NCI-H82 treated with DMSO at 0.1 percent for 48 hours (cell line): ENCODE data around the gene PYDC1.
"Not testable (repeated sequence)": the region's sequence is repeated elsewhere in the genome, so short reads cannot be mapped to it uniquely, and the experiment has no call there.

Source experiments
- DNase-seq: peaks from one replicate; lab custom pipeline; 2025; ENCODE audit not compliant: unreplicated experiment; lab: John Stamatoyannopoulos, UW

PYDC1 gene

DNA sequence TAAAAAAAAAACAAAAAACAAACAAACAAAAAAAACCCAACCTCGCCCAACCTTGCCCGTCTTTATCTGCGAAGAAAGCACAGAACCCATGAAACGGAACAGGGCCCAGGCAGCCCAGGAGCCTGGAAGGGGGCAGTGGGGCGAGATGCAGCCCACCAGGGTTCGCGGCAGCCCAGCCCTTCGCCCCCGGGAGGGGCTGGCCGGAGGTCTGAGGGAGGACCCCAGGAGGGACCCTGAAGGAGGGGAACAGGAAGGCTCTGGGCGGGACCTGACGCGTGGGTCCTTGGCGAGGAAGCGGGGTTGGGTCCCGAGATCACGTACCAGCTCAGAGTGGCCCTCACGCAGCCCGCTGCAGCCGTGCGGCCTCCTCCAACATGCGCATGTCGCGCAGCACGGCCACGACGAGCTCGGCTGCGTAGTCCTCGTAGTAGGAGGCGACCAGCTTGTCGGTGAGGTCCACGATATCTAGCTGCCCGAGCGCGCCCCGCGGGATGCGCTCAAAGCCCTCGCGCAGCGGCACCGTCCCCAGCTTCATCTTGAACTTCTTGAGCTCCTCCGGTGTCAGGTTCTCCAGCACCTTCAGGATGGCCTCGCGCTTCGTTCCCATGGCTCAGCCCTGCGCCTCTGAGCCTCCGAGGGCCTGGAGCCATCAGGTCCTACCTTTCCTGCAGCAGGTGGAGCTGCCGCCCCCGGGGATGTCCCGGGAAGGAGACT, at the start of gene PYDC1:
Gene PYDC1 (minus strand): TSS at position 714 of the 714 bp plus-strand sequence. CDS start 107 bp downstream, at position 607.
- DNase-seq = no peak

DNA sequence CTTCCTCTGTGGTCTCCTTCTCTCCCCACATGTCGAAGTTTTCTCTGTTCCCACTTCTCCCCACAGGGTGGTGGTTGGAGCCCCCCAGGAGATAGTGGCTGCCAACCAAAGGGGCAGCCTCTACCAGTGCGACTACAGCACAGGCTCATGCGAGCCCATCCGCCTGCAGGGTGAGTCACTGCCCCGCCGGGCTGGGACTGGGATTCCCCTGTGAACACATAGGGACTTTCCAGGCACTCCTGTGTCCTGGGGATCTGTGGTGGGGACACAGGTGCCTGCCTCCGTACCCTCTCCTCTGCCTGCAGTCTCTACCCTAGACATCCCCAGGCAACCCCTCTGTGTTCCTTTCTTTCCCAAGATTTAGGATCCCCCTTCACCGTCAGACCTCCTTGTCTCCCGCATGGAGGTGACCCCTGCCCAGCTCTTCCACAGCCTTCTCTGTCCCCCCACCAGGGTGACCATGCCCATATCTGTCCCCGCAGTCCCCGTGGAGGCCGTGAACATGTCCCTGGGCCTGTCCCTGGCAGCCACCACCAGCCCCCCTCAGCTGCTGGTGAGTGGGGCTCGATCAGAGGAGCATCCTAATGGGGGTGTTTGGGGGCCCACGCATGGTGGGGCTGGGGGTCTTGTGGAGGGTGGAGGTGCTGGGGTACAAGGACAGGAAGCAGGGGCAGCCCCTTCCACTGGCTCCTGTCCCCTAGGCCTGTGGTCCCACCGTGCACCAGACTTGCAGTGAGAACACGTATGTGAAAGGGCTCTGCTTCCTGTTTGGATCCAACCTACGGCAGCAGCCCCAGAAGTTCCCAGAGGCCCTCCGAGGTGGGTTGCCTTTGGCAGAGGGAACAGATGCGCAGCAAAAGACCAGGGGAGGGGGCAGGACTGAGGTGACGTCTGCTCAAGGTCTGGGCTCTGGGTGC, 48.7 kb upstream of the PYDC1 start:
- DNase-seq = no peak

DNA sequence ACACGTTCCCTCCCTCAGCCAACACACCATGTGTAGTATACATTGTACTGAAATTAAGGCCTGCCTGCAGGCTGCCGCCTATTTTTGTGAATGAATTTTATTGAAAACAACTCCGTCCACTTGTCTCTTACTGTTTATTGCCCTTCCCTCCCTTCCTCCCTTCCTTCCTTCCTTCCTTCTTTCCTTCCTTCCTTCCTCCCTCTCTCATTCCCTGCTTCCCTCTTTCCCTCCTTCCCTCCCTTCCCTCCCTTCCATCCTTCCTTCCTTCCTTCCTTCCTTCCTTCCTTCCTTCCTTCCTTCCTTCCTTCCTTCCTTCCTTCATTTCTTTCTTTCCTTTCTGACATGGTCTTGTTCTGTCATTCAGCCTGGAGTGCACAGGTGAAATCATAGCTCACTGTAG, 45.1 kb upstream of the PYDC1 start:
- no peak for DNase-seq

DNA sequence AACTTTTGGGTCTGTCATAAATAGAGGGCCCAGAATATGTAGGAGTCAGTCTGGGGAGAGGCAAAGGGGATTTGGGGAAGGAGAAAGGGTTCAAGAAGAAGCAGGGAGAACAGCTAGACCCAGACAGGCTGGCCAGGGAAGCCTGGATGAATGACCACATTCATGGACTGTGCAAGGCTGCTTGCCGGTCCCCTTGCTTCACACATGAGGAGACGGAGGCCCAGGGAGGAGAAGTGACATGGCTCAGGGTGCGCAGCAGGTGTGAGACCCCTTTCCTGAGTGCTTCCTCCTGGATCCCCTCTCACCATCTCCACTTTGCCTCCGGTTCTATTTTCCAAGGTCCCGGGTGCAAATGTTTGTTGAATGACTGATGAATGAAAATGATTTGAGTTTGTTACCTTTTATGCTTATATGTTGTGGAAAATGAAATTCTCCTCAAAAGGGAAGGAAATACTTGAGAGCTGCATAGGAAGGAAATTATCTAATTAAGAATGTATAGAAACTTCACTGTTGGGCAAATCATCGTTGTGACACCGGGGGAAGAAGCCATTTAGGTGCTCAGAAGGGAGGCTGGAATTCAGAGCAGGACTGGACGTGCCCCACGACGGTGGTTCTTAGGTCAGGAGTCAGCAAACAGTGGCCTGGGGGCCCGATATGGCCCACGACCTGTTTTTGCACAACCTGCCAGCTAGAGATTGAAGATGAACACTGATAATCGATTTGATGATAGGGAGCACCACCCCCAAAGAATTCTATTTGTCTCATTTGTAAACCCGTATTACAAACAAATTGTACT, 43.4 kb upstream of the PYDC1 start:
- no peak for DNase-seq

DNA sequence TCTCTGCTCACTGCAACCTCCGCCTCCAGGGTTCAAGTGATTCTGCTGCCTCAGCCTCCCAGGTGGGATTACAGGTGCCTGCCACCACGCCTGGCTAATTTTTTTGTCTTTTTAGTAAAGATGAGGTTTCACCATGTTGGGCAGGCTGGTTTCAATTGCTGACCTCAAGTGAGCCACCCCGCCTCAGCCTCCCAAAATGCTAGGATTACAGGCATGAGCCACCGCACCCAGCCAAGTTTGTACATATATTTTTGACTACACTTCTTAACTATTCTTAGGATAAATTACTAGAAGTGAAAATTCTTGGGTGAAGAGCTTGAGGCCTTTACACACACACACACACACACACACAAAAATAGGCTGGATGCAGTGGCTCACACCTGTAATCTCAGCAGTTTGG, 41.4 kb upstream of the PYDC1 start:
- DNase-seq = no peak

GRCh38 chr16:31256466-31256865, 39.5 kb upstream of the PYDC1 start:
- DNase-seq = no peak

- DNase-seq = no peak
These were observed 36.7 kb upstream of the PYDC1 start for GRCh38 chr16:31253642-31254045.

DNA sequence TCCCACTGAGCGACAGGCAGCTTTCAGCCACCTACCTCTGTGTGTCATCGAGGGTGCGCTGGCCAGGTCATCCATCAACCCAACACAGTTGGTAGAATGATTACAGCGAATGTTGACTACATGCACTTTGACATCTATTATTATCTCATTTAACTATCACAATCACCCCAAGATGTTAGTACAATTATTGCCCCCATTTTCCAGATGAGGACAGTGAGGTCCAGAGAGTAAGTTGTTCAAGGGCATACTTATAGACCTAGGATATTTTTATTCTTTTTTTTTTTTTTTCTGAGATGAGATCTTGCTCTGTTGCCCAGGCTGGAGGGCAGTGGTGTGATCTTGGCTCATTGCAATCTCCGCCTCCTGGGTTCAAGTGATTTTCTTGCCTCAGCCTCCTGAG, 34.5 kb upstream of the PYDC1 start:
- DNase-seq = no peak

DNA sequence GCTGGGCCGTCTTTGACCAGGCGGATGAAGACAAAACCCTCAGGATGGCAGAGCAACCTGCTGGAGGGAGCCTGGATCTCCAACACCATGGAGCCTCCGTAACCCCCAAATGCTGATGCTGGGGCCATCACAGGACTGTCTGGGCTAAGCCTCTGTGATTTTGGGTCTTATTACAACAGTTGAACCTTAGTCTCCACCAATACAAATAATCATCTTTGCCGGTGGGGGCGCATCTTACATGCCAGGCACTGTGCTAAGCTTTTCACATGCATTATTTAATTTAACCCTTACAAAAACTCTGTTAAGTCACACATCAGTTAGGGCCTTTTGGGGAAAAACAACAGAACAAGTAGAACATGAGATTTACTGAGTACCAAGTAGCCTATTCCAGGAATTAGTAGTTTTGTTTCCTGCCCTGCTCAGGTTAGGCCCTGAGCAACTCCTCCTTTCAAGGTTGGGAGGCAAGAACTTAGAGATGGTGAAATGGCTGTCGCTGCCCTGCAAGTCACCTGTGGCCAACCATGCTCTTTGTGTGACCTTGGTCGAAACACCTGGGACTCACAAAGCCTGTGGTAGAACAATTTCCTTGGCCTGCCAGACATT, 33.9 kb upstream of the PYDC1 start:
- no peak for DNase-seq

GRCh38 chr16:31248344-31248743, 31.4 kb upstream of the PYDC1 start:
- DNase-seq = no peak

GRCh38 chr16:31246296-31246695, 29.4 kb upstream of the PYDC1 start:
- no peak for DNase-seq

DNA sequence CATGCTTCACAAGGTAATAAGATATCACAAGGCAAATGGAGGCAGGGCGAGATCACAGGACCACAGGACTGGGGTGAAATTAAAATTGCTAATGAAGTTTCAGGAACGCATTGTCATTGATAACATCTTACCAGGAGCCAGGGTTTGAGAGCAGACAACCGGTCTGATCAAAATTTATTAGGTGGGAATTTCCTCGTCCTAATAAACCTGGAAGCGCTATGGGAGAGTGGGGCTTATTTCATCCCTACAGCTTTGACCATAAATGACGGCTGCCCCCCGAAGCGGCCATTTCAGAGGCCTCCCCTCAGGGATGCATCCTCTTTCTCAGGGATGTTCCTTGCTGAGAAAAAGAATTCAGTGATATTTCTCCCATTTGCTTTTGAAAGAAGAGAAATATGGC, 28.7 kb upstream of the PYDC1 start:
- not testable (repeated sequence) for DNase-seq

DNA sequence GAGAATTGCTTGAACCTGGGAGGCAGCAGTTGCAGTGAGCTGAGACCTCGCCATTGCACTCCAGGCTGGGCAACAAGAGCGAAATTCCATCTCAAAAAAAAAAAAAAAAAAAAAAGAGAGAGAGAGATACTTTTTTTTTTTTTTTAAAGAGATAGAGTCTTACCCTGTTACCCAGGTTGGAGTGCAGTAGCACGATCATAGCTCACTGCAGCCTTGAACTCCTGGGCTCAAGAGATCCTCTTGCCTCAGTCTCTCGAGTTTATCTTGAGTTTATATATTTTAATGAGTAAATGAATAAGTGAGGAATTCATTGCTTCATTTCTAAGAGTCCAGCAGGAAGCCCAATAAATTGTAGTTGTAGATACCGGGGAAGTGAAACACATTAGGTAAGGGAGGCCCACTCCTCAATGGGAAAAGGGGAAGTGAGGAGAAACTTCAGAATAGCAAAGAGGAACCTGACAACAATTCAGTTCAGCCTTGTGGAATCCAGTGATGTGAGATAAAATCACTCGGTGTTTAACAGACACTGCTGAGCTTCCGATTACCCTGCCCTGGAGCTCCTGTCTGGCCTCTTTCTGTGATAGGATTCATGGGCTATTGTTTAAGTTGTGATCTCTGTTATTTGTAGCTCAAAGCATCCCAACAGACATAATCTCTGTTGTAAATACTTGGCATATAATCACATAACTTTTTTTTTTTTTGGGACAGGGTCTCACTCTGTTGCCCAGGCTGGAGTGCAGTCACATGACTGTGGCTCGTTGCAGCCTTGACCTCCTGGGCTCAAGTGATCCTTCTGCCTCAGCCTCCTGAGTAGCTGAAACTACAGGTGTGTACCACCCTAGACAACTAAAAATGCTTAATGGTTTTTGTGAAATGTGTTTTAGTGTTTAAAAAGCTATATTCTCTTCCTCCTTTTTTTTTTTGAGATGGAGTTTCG, 27.1 kb upstream of the PYDC1 start:
- DNase-seq = no peak

- no peak for DNase-seq
These were observed 25.3 kb upstream of the PYDC1 start for GRCh38 chr16:31242206-31242605.

DNA sequence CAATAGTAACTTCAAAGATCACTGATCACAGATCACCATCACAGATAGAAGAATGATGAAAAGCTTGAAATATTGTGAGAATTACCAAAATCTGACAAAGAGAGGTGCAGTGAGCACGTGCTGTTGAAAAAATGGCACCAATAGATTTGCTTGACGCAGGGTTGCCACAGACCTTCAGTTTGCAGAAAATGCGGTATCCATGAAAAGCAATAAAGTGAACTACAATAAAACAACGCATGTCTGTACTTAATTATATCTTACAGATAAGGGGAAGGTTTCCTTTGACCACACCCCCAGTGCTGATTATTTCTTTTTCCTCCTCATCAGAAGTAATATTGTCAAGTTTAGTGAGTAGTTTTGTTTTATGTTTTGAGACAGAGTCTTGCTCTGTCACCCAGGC, 21.1 kb upstream of the PYDC1 start:
- no peak for DNase-seq

- DNase-seq = no peak
These were observed 12.6 kb upstream of the PYDC1 start for GRCh38 chr16:31229501-31229900.

- no peak for DNase-seq
These were observed 11.3 kb upstream of the PYDC1 start for GRCh38 chr16:31228206-31228605.

DNA sequence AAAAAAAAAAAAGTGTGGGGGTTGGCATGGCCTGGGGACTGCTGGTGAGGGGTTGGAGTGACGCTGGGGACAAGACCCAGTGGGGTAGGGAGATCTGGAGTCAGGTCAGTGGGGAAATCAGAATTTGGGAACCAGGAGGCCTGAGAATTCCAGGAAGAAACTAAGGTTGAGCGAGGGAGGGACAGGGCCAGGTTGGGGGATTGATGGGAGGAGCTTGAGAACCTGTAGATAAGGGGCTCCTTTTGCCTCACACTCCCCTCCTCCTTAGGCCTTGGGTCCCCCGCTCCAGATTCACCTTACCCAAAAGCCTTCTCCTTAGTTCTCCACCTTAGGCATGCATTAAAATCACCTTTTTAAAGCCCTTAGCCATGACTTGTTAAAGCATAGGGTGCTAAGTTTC, 8.3 kb upstream of the PYDC1 start:
- no peak for DNase-seq

- DNase-seq = no peak
These were observed 7.4 kb upstream of the PYDC1 start for GRCh38 chr16:31224092-31224955.
